OCI-LY1 (cell line): ENCODE measurements around the gene FADS2.

Experiments used
- EZH2 ChIP-seq: fragments of 200-600 bp; sonication (generic), shearing (Covaris generic); IDR thresholded peaks from 2 replicates; pipeline ENCODE4 v1.8.0; 2017; ENCODE audit warnings: borderline replicate concordance, mixed run types, mild to moderate bottlenecking, antibody characterized with exemption, low read length, moderate library complexity, mixed read lengths
- TF ChIP-seq, protein P1 (sequence below): fragments of 200-600 bp; sonication (generic), shearing (Covaris generic); IDR thresholded peaks from 2 replicates; pipeline ENCODE4 v1.5.1; 2017; ENCODE audit warnings: mild to moderate bottlenecking, antibody characterized with exemption, low read length, moderate library complexity, mixed read lengths

DNA sequence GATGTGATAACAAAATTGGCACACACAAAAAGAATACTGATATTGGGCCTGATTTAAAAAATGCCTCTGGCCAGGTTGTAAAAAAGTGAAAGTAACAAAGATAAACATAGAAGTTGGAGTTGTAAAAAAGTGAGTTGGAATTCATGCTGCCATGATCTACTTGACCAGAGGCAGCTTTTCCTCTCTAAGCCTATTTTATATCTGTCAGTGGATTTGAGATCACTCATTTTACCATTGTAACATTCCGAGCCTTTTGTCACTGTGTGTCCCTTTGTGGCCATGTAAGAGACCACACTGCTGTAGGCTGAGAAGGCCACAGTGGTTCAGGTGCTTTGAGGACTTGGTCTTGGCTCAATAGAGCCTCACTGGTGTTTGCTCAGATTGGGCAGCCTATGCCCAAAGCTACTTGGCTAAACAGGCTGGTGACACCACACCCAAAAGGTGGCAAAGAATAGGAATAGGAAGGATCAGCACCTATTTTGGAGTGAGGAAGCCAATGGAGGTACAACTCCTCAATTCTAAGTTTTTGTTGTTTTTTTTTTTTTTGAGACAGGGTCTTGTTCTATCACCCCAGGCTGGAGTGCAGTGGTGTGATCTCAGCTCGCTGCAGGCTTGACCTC, 28.3 kb upstream of the FADS2 start:
- TF ChIP-seq, protein P1, sequence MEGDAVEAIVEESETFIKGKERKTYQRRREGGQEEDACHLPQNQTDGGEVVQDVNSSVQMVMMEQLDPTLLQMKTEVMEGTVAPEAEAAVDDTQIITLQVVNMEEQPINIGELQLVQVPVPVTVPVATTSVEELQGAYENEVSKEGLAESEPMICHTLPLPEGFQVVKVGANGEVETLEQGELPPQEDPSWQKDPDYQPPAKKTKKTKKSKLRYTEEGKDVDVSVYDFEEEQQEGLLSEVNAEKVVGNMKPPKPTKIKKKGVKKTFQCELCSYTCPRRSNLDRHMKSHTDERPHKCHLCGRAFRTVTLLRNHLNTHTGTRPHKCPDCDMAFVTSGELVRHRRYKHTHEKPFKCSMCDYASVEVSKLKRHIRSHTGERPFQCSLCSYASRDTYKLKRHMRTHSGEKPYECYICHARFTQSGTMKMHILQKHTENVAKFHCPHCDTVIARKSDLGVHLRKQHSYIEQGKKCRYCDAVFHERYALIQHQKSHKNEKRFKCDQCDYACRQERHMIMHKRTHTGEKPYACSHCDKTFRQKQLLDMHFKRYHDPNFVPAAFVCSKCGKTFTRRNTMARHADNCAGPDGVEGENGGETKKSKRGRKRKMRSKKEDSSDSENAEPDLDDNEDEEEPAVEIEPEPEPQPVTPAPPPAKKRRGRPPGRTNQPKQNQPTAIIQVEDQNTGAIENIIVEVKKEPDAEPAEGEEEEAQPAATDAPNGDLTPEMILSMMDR = no peak
- no peak for TF ChIP-seq EZH2
